Esophagus mucosa (tissue), 1 donor: ENCODE measurements around the gene SORBS2. TPM values are rescaled to one million over a fixed set of nuclear protein-coding genes. Genes with fewer than 3 reads are reported as not detected.

Experiments
- ATAC-seq: fragments of 200-7000 bp; cut with Tn5 transposase; one replicate; pipeline ENCODE4 v1.9.1; 2020
- total RNA-seq: library from RNA; stranded (reverse); gene quantifications from one replicate; pipeline ENCODE4 v1.2.4, GENCODE V29; 2023
- donor health status: DM: yes; HTN: yes; CAD: no.

SORBS2 gene
- total RNA-seq, 1 donor from 2014 or later: 9.3 TPM

- no peak for ATAC-seq
These were observed 269.2 kb downstream of the SORBS2 start for GRCh38 chr4:185542626-185543315.

- peak; percentile 39 for ATAC-seq
These were observed 270.7 kb downstream of the SORBS2 start for GRCh38 chr4:185541251-185541727.

GRCh38 chr4:185540487-185541120, 271.4 kb downstream of the SORBS2 start:
- no peak for ATAC-seq

GRCh38 chr4:185540040-185540439, 272.0 kb downstream of the SORBS2 start:
- ATAC-seq: no peak

GRCh38 chr4:185538806-185539205, 273.2 kb downstream of the SORBS2 start:
- ATAC-seq: no peak

GRCh38 chr4:185536411-185536709, 275.6 kb downstream of the SORBS2 start:
- no peak for ATAC-seq

- no peak for ATAC-seq
These were observed 276.2 kb downstream of the SORBS2 start for GRCh38 chr4:185535612-185536410.
